Suprapubic skin (tissue), 4 donors: ENCODE results near the gene CYP4F8. TPM values are rescaled to one million over a fixed set of nuclear protein-coding genes. Genes with fewer than 3 reads are reported as not detected.
"Not testable (repeated sequence)": the region's sequence is repeated elsewhere in the genome, so short reads cannot be mapped to it uniquely, and the experiment has no call there.

Experiments
- DNase-seq, 2 donors: peaks; one replicate each; pipeline ENCODE4 v3.0.0-alpha.2; 2019; ENCODE audit warnings: low spot score in 2 of 2
- H3K27ac ChIP-seq: fragments of 200-600 bp; sonication (generic); one replicate; pipeline ENCODE4 v1.5.1; 2019
- H3K27me3 ChIP-seq: fragments of 200-600 bp; sonication (generic); one replicate; pipeline ENCODE4 v1.5.1; 2019
- H3K36me3 ChIP-seq: fragments of 200-600 bp; sonication (generic); one replicate; pipeline ENCODE4 v1.5.1; 2019
- H3K4me1 ChIP-seq: fragments of 200-600 bp; sonication (generic); one replicate; pipeline ENCODE4 v1.5.1; 2019
- H3K4me3 ChIP-seq: fragments of 200-600 bp; sonication (generic); one replicate; pipeline ENCODE4 v1.5.1; 2019; ENCODE audit warnings: mild to moderate bottlenecking
- H3K9me3 ChIP-seq: fragments of 200-600 bp; sonication (generic); one replicate; pipeline ENCODE4 v1.5.1; 2019
- EP300 ChIP-seq: sonication (generic); formaldehyde crosslinking; IDR thresholded peaks from one replicate; pipeline ENCODE4 v1.6.1; 2017; ENCODE audit warnings: antibody characterized with exemption
- POLR2A ChIP-seq, 2 donors: fragments of 450-650 bp; IDR thresholded peaks; one replicate each; pipeline ENCODE4 v1.6.1; 2017; ENCODE audit warnings: antibody characterized with exemption in 2 of 2, mild to moderate bottlenecking in 2 of 2, moderate library complexity in 2 of 2
- POLR2AphosphoS5 ChIP-seq, 3 donors: sonication (generic); formaldehyde crosslinking; IDR thresholded peaks; one replicate each; pipeline ENCODE4 v1.6.1; 2017; ENCODE audit warnings: antibody characterized with exemption in 3 of 3
- WGBS: methylation state at CpG from one replicate; pipeline ENCODE4 v1.1.5; 2018; 5-methylcytosine and 5-hydroxymethylcytosine counted together
- total RNA-seq, 4 donors: library from RNA; depleted of rRNA; stranded (reverse); fragments of >200 nt; gene quantifications; one replicate each; pipeline ENCODE4 v1.1.0, GENCODE V29; 2016
- TF ChIP-seq, protein P1 (sequence below), 2 donors: fragments of 200-600 bp in 1 of 2; fragments of 450-650 bp in 1 of 2; sonication (generic) in 1 of 2; IDR thresholded peaks; one replicate each; pipeline ENCODE4 v1.5.1; 2016 to 2019; ENCODE audit warnings: antibody characterized with exemption in 2 of 2, mild to moderate bottlenecking in 1 of 2, moderate library complexity in 1 of 2

The CYP4F8 gene
- total RNA-seq, 4 donors from 2014 or later: 14.5 to 18.7 (median 14.9) TPM

DNA sequence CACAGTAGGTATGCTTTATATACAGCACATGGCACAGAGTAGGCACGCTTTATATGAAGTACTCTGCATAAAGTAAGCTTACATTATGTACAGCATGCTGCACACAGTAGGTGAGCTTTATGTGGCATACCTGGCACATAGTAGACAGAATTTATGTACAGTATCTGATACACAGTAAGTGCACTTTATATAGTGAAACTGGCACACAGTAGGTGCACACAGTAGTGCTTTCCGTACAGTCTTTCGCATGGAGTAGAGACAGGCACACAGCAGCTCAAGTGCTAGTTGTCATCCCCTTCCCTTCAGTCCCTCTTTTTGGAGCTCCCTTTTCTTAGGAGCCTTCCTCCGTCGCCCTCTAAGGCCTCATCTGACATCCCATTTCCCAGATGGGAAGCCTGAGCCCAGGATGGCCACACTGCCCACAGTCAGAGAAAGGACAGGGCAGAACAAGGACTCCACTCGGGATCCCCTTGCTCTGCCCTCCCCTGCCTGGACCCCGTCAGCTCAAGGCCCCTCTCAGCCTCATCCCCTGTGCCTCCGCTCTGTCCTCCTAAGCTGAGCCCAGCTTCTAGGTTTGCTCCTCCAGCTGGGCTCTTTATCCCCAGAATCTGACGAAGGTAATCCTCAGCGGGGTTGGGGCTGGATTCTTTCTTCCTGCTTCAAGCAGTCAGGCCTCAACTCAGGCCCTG, 57.0 kb downstream of the CYP4F8 start:
- Histone ChIP-seq H3K36me3 (no peaks in the 10 kb centered on the region), H3K27ac (peak overlapping the region; percentile 1), H3K27me3 (no peaks in the 10 kb centered on the region), H3K4me1 (peaks cover 32% of the 10 kb centered on the region), H3K9me3 (no peaks in the 10 kb centered on the region), H3K4me3 (peak overlapping the region; percentile 32)
- no peak for TF ChIP-seq EP300
- no peak for TF ChIP-seq POLR2A (IDR thresholded peaks at IDR 0.05)
- TF ChIP-seq, protein P1, sequence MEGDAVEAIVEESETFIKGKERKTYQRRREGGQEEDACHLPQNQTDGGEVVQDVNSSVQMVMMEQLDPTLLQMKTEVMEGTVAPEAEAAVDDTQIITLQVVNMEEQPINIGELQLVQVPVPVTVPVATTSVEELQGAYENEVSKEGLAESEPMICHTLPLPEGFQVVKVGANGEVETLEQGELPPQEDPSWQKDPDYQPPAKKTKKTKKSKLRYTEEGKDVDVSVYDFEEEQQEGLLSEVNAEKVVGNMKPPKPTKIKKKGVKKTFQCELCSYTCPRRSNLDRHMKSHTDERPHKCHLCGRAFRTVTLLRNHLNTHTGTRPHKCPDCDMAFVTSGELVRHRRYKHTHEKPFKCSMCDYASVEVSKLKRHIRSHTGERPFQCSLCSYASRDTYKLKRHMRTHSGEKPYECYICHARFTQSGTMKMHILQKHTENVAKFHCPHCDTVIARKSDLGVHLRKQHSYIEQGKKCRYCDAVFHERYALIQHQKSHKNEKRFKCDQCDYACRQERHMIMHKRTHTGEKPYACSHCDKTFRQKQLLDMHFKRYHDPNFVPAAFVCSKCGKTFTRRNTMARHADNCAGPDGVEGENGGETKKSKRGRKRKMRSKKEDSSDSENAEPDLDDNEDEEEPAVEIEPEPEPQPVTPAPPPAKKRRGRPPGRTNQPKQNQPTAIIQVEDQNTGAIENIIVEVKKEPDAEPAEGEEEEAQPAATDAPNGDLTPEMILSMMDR (IDR thresholded peaks at IDR 0.05): no peak
- TF ChIP-seq POLR2AphosphoS5 (IDR thresholded peaks at IDR 0.05): no peak
- no peak for DNase-seq
- 40% methylated on average over 10 of the region's 10 CpGs for WGBS

DNA sequence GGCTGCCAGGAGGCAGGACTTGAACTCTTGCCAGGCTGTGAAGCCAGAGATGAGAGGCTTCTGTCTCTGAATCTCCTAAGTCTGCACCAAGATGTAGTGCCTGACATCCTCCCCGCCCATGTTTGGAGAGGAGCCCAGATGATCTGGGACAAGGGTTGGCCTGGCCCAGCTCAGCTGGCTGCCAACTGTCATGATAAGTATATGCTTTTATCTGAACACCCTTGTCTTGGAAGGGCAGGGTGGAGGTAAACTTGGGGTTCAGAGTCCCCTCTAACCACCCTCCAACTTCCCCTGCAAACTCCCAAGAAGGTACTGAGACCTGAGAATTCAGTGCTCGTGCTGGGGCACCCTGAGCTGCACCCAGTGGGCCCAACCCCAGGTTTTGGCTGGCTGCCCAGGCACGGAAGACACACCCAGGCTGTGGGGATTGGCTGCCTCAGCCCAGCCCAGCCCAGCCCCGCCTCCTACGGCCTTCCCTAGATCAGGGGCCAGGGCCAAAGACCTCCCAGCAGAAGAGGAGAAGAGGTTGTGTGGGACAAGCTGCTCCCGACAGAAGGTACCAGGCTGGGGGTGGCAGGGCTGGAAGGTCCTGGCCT, 57.7 kb downstream of the CYP4F8 start, which contains the start of gene CYP4F12:
Gene CYP4F12 (plus strand): TSS at position 508 of the 596 bp plus-strand sequence. CDS start 443 bp downstream, outside the sequence.
- WGBS: 15% methylated on average over 6 of the region's 6 CpGs
- DNase-seq: peak; percentile 85 to 91
- H3K9me3 ChIP-seq: no peaks in the 10 kb centered on the region
- H3K27me3 ChIP-seq: no peaks in the 10 kb centered on the region
- H3K4me3 ChIP-seq: peak within 1 kb of the TSS; percentile 32
- peaks cover 32% of the 10 kb centered on the region for H3K4me1 ChIP-seq
- TF ChIP-seq POLR2A (IDR thresholded peaks at IDR 0.05) (no peak), EP300 (no peak), POLR2AphosphoS5 (IDR thresholded peaks at IDR 0.05) (no peak)
- TF ChIP-seq, protein P1 (IDR thresholded peaks at IDR 0.05): no peak
- H3K27ac ChIP-seq: peak within 1 kb of the TSS; percentile 1
- H3K36me3 ChIP-seq: no peaks in the 10 kb centered on the region

DNA sequence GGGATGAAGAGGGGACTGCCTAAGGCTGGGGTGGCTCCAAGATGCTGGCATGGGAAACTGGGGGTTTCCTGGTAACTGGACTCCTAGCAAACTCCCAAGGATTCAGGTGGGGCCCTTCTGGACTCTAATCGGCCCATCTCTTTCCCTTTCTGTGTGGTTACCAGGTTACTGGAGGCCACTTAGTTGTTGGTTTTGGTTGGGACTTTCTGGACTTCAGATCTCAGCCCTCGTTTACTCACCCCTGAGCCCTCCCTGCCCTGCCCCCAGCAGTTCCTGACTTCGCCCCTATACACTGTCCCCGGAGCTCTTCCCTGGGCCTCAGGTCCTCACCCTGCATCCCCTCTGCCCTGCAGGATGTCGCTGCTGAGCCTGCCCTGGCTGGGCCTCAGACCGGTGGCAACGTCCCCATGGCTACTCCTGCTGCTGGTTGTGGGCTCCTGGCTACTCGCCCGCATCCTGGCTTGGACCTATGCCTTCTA, 58.2 kb downstream of the CYP4F8 start:
- 18% methylated on average over 9 of the region's 9 CpGs for WGBS
- no peak for DNase-seq
- Histone ChIP-seq H3K4me3 (peak overlapping the region; percentile 32), H3K9me3 (no peaks in the 10 kb centered on the region), H3K27ac (peak overlapping the region; percentile 1), H3K36me3 (peaks cover 2% of the 10 kb centered on the region), H3K4me1 (peaks cover 32% of the 10 kb centered on the region), H3K27me3 (no peaks in the 10 kb centered on the region)
- TF ChIP-seq POLR2AphosphoS5 (IDR thresholded peaks at IDR 0.05) (no peak), EP300 (no peak), POLR2A (IDR thresholded peaks at IDR 0.05) (no peak)
- TF ChIP-seq, protein P1 (IDR thresholded peaks at IDR 0.05): no peak

DNA sequence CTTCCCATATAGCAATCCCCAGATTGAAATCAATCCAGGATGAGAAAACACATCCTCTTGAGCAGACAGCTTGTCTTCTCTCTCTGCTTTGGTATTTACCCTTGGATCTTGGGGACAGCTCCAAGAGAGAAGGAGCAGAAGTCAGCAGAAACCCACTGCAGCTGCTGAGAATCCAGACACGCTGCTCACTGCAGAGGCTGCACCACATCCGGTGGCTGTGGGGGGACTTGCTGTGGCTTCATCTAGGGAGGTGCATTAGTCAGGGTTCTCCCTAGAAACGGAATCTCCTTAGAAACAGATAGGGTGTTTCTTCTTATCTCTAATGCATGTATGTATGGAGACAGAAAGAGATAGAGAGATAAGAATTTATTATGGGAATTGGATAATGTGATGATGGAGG, 60.5 kb downstream of the CYP4F8 start:
- Histone ChIP-seq H3K27me3 (no peaks in the 10 kb centered on the region), H3K4me1 (peaks cover 22% of the 10 kb centered on the region), H3K9me3 (no peaks in the 10 kb centered on the region), H3K27ac (no peak overlapping the region), H3K36me3 (peaks cover 11% of the 10 kb centered on the region), H3K4me3 (no peak overlapping the region)
- 17% methylated on average over 3 of the region's 3 CpGs for WGBS
- DNase-seq: no peak
- TF ChIP-seq, protein P1 (IDR thresholded peaks at IDR 0.05): no peak
- TF ChIP-seq EP300: no peak
- no peak for TF ChIP-seq POLR2AphosphoS5 (IDR thresholded peaks at IDR 0.05)
- no peak for TF ChIP-seq POLR2A (IDR thresholded peaks at IDR 0.05)

DNA sequence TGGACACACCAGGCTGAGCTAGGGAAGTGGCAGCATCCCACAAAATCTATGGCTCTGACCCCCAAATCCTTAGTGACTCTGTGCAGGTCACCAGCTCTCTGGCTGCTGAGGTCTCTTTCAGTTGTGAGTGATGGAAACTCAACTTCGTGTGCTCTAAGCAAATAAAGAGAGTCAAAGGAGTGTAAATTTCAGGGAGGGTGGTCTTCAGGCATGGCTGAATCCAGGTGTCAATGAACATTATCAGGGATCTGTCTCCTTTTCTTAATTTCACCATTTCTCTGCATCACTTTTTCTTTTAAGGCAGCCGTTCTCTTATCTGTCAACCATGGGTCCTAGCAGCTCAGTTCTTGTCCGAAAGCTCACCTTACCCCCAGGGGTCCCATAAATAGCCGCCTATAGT, 64.1 kb downstream of the CYP4F8 start:
- no peak for DNase-seq
- no peaks in the 10 kb centered on the region for H3K9me3 ChIP-seq
- WGBS: 22% methylated on average over 4 of the region's 4 CpGs
- H3K4me3 ChIP-seq: no peak overlapping the region
- peaks cover 5% of the 10 kb centered on the region for H3K4me1 ChIP-seq
- no peak for TF ChIP-seq POLR2AphosphoS5 (IDR thresholded peaks at IDR 0.05)
- TF ChIP-seq EP300: no peak
- no peak for TF ChIP-seq POLR2A (IDR thresholded peaks at IDR 0.05)
- TF ChIP-seq, protein P1 (IDR thresholded peaks at IDR 0.05): no peak
- H3K27ac ChIP-seq: no peak overlapping the region
- H3K27me3 ChIP-seq: peaks cover 3% of the 10 kb centered on the region
- peaks cover 30% of the 10 kb centered on the region for H3K36me3 ChIP-seq

DNA sequence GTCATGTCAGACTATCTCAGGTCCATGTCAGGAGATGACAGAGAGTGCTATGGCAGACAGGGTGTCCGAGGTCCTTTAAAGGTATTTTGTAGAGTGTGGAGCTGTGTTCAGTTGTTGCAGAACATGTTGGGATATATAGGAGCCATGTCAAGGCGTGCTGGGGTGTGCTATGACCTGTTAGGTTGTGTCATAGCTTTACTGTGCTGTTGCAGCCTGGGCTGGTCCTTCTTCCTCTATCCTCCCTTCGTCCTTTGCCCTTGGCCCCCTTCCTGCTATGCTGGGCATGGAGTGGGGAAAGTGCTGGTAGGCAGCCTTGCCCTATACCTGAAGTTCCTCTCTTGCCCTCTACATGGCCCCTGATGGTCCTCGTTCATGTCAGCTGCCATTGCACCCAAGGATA, 64.8 kb downstream of the CYP4F8 start:
- H3K9me3 ChIP-seq, H3K4me1 ChIP-seq, H3K27ac ChIP-seq, H3K27me3 ChIP-seq, DNase-seq, H3K4me3 ChIP-seq: not testable (repeated sequence)
- WGBS: 78% methylated on average over 4 of the region's 4 CpGs
- peaks cover 36% of the 10 kb centered on the region for H3K36me3 ChIP-seq
